Renal cortex interstitium (tissue), 11 donors: ENCODE measurements around the gene IL20RA. TPM values are rescaled to one million over a fixed set of nuclear protein-coding genes. Genes with fewer than 3 reads are reported as not detected.

Source experiments
- DNase-seq, 11 donors: peaks; one replicate each; pipeline ENCODE4 v3.0.0-alpha.2; 2013; ENCODE audit warnings: low read depth in 9 of 11, low spot score in 4 of 11; ENCODE audit errors: extremely low read depth in 1 of 11
- polyA plus RNA-seq, 3 donors: library from polyadenylated mRNA; unstranded; fragments of 120-200 nt; gene quantifications; one replicate each; pipeline ENCODE4 v1.2.1, GENCODE V29; 2013; ENCODE audit not compliant: insufficient read length in 3 of 3

Gene IL20RA
- polyA plus RNA-seq, 3 donors, result 1.1 to 3.1 (median 1.5) TPM

GRCh38 chr6:136958168-136958567 is 86.6 kb downstream of the IL20RA start:
- no peak for DNase-seq

- peak in 1 of 11 donors; percentile 9 for DNase-seq
Observed at GRCh38 chr6:136956590-136957544, 87.9 kb downstream of the IL20RA start.

- no peak for DNase-seq
Observed at GRCh38 chr6:136955123-136955522, 89.6 kb downstream of the IL20RA start.

GRCh38 chr6:136952714-136953260 is 92.0 kb downstream of the IL20RA start:
- no peak for DNase-seq

- DNase-seq, result no peak
Observed at GRCh38 chr6:136950436-136951126, 94.2 kb downstream of the IL20RA start.

Other genes with a start within 250 kb of the IL20RA start
- 10 to 100 TPM in 2 of 3 donors, 1 to 10 TPM in 1; 9.9 to 14.1 (median 12.6) TPM for gene PEX7, start 222.4 kb downstream of the IL20RA start, polyA plus RNA-seq
- gene SLC35D3, start 122.7 kb downstream of the IL20RA start, polyA plus RNA-seq, result under 1 TPM in 2 of 3 donors, not detected in 1; 0.19 to 0.31 TPM
- not detected for gene IL22RA2, start 128.7 kb upstream of the IL20RA start, polyA plus RNA-seq
- gene IFNGR1, start 174.4 kb upstream of the IL20RA start, polyA plus RNA-seq, result 10 to 100 TPM; 53.5 to 64.8 (median 58.0) TPM